Motor neuron (in vitro differentiated cells): ENCODE results near the gene WSCD2. TPM values are rescaled to one million over a fixed set of nuclear protein-coding genes. Genes with fewer than 3 reads are reported as not detected.

ENCODE experiments used
- ATAC-seq, 8 experiments: fragments of 200-7000 bp; cut with Tn5 transposase; replicated peaks in 6 of 8; 2 replicates each; pipeline ENCODE4 v1.8.0; 2021; ENCODE audit warnings: mild to moderate bottlenecking in 8 of 8, moderate library complexity in 8 of 8
- H3K27ac ChIP-seq, 2 donors: fragments of 250-450 bp; sonication (Bioruptor Pico); 2 replicates each; pipeline ENCODE4 v1.9.0; 2021; ENCODE audit warnings: antibody characterized with exemption in 2 of 2, mild to moderate bottlenecking in 2 of 2, moderate library complexity in 1 of 2
- H3K4me1 ChIP-seq, 2 donors: fragments of 250-450 bp; sonication (Bioruptor Pico); replicated peaks in 1 of 2; 2 replicates each; pipeline ENCODE4 v1.6.1; 2021; ENCODE audit warnings: antibody characterized with exemption in 2 of 2, mild to moderate bottlenecking in 2 of 2, moderate library complexity in 1 of 2
- H3K4me3 ChIP-seq, 5 donors: fragments of 250-450 bp; sonication (Bioruptor Pico); 2 replicates each; pipeline ENCODE4 v1.9.0; 2021; ENCODE audit warnings: antibody characterized with exemption in 5 of 5, mild to moderate bottlenecking in 5 of 5, moderate library complexity in 4 of 5
- WGBS, 10 experiments: fragments of 450-650 bp; shearing (Covaris generic); methylation state at CpG; one replicate each; pipeline ENCODE4 v1.0.0; 2022; 5-methylcytosine and 5-hydroxymethylcytosine counted together
- in situ Hi-C, 9 experiments: fragments of 400-800 bp; cut with MboI; loops; one replicate each; pipeline ENCODE4 v1.15.0; 2021; ENCODE audit warnings: low sequenced_read_pairs in 9 of 9, low pct_unique_long_range_greater_than_20kb in 2 of 9; ENCODE audit not compliant: unreplicated experiment in 9 of 9
- total RNA-seq, 8 experiments: library from RNA; unstranded; fragments of 300-600 nt; gene quantifications; 2 replicates each; pipeline versions ENCODE4 v1.2.3 to v1.2.4, GENCODE V29; 2022

WSCD2 gene
- total RNA-seq, 8 experiments from 2014 or later = 0.15 to 8.1 (median 3.0) TPM; not detected in 1

- H3K4me3 ChIP-seq = no peak overlapping the region
- no peak for ATAC-seq
- no peak overlapping the region for H3K27ac ChIP-seq
- H3K4me1 ChIP-seq = peaks cover 15% of the 10 kb centered on the region in 2 donors
- in situ Hi-C loops = loop anchor here in 1 of 9 experiments (25.0 kb wide), 1 partner anchor 364 kb away; no protein-coding TSS in a partner anchor
- 40 to 100% (median 90%) methylated on average over 1 to 3 of the region's 8 CpGs; no CpG with 5 or more reads in 5 of the 10 experiments for WGBS, 10 experiments
Observed at GRCh38 chr12:108098374-108098773, 30.7 kb upstream of the WSCD2 start.

- ATAC-seq = peak in 2 of 8 experiments; percentile 8 to 12
- peaks cover 12% of the 10 kb centered on the region in 2 donors for H3K4me1 ChIP-seq
- in situ Hi-C loops = loop anchor here in 1 of 9 experiments (25.0 kb wide), 1 partner anchor 363 kb away; no protein-coding TSS in a partner anchor
- no peak overlapping the region for H3K27ac ChIP-seq
- no peak overlapping the region for H3K4me3 ChIP-seq
- 0 to 80% (median 0%) methylated on average over 1 to 3 of the region's 3 CpGs; no CpG with 5 or more reads in 3 of the 10 experiments for whole genome bisulfite sequencing, 10 experiments
Observed at GRCh38 chr12:108099073-108099472, 30.0 kb upstream of the WSCD2 start.

- in situ Hi-C loops = loop anchor here in 1 of 9 experiments (25.0 kb wide), 1 partner anchor 362 kb away; no protein-coding TSS in a partner anchor
- ATAC-seq = peak in 7 of 8 experiments; percentile 88 to 98 (median 96)
- H3K4me3 ChIP-seq = no peak overlapping the region
- 0 to 100% (median 64%) methylated on average over 1 to 4 of the region's 4 CpGs; no CpG with 5 or more reads in 3 of the 10 experiments for WGBS, 10 experiments
- no peak overlapping the region for H3K27ac ChIP-seq
- peaks cover 12% of the 10 kb centered on the region in 2 donors for H3K4me1 ChIP-seq
Observed at GRCh38 chr12:108099778-108100489, 29.2 kb upstream of the WSCD2 start.

GRCh38 chr12:108101605-108102175, 27.4 kb upstream of the WSCD2 start:
- H3K4me3 ChIP-seq = no peak overlapping the region
- whole genome bisulfite sequencing, 10 experiments = 0 to 100% (median 73%) methylated on average over 1 to 3 of the region's 3 CpGs; no CpG with 5 or more reads in 3 of the 10 experiments
- H3K4me1 ChIP-seq = peaks cover 12% of the 10 kb centered on the region in 2 donors
- H3K27ac ChIP-seq = no peak overlapping the region
- no peak for ATAC-seq
- in situ Hi-C loops = no loop called here

- Histone ChIP-seq H3K27ac (no peak overlapping the region), H3K4me1 (peaks cover 12% of the 10 kb centered on the region in 2 donors), H3K4me3 (no peak overlapping the region)
- in situ Hi-C loops = no loop called here
- no peak for ATAC-seq
- 0 to 43% (median 0%) methylated on average over 1 of the region's 1 CpG; no CpG with 5 or more reads in 7 of the 10 experiments for WGBS, 10 experiments
Observed at GRCh38 chr12:108102363-108102762, 26.7 kb upstream of the WSCD2 start.

- in situ Hi-C loops = no loop called here
- Histone ChIP-seq H3K4me1 (peaks cover 12% of the 10 kb centered on the region in 2 donors), H3K27ac (no peak overlapping the region), H3K4me3 (no peak overlapping the region)
- ATAC-seq = no peak
Observed at GRCh38 chr12:108103087-108103486, 26.0 kb upstream of the WSCD2 start.

- in situ Hi-C loops = no loop called here
Observed at GRCh38 chr12:108103517-108103916, 25.6 kb upstream of the WSCD2 start.

GRCh38 chr12:108104657-108105056, 24.4 kb upstream of the WSCD2 start:
- 0 to 89% (median 83%) methylated on average over 1 of the region's 1 CpG; no CpG with 5 or more reads in 7 of the 10 experiments for WGBS, 10 experiments
- no peak overlapping the region for H3K4me3 ChIP-seq
- H3K4me1 ChIP-seq = peaks cover 10% of the 10 kb centered on the region in 2 donors
- in situ Hi-C loops = no loop called here
- H3K27ac ChIP-seq = no peak overlapping the region
- no peak for ATAC-seq

More at GRCh38 chr12:108103517-108103916, 25.6 kb upstream of the WSCD2 start:
- 0 to 86% (median 50%) methylated on average over 1 to 3 of the region's 3 CpGs for WGBS, 10 experiments
- peaks cover 12% of the 10 kb centered on the region in 2 donors for H3K4me1 ChIP-seq
- H3K27ac ChIP-seq = no peak overlapping the region
- no peak for ATAC-seq
- no peak overlapping the region for H3K4me3 ChIP-seq

- no peaks in the 10 kb centered on the region for H3K4me1 ChIP-seq
- in situ Hi-C loops = no loop called here
- 50 to 100% (median 86%) methylated on average over 1 of the region's 1 CpG; no CpG with 5 or more reads in 6 of the 10 experiments for WGBS, 10 experiments
Observed at GRCh38 chr12:108106599-108106998, 22.5 kb upstream of the WSCD2 start.

GRCh38 chr12:108107293-108107692, 21.8 kb upstream of the WSCD2 start:
- in situ Hi-C loops = no loop called here

More at GRCh38 chr12:108106599-108106998, 22.5 kb upstream of the WSCD2 start:
- H3K4me3 ChIP-seq = no peak overlapping the region
- no peak overlapping the region for H3K27ac ChIP-seq
- no peak for ATAC-seq

GRCh38 chr12:108109504-108109903, 19.6 kb upstream of the WSCD2 start:
- WGBS, 10 experiments = 0 to 100% (median 55%) methylated on average over 1 to 3 of the region's 3 CpGs; no CpG with 5 or more reads in 1 of the 10 experiments
- Histone ChIP-seq H3K4me1 (no peaks in the 10 kb centered on the region), H3K4me3 (no peak overlapping the region), H3K27ac (no peak overlapping the region)
- peak in 4 of 8 experiments; percentile 18 to 68 (median 62) for ATAC-seq
- in situ Hi-C loops = no loop called here

More at GRCh38 chr12:108107293-108107692, 21.8 kb upstream of the WSCD2 start:
- H3K4me1 ChIP-seq = no peaks in the 10 kb centered on the region
- 32 to 100% (median 93%) methylated on average over 1 to 4 of the region's 4 CpGs; no CpG with 5 or more reads in 1 of the 10 experiments for WGBS, 10 experiments
- no peak for ATAC-seq
- H3K27ac ChIP-seq = no peak overlapping the region
- H3K4me3 ChIP-seq = no peak overlapping the region

GRCh38 chr12:108109954-108110353, 19.1 kb upstream of the WSCD2 start:
- Histone ChIP-seq H3K4me1 (no peaks in the 10 kb centered on the region), H3K27ac (no peak overlapping the region), H3K4me3 (no peak overlapping the region)
- 0 to 100% (median 75%) methylated on average over 1 to 4 of the region's 4 CpGs; no CpG with 5 or more reads in 3 of the 10 experiments for WGBS, 10 experiments
- in situ Hi-C loops = no loop called here
- no peak for ATAC-seq

- Histone ChIP-seq H3K27ac (no peak overlapping the region), H3K4me3 (no peak overlapping the region), H3K4me1 (peaks cover 0 to 5% of the 10 kb centered on the region in 2 donors)
- no peak for ATAC-seq
- 56 to 100% (median 86%) methylated on average over 1 of the region's 1 CpG; no CpG with 5 or more reads in 5 of the 10 experiments for WGBS, 10 experiments
- in situ Hi-C loops = no loop called here
Observed at GRCh38 chr12:108110844-108111243, 18.2 kb upstream of the WSCD2 start.
